ENCODE results near the gene PRKAR1B.

DNA sequence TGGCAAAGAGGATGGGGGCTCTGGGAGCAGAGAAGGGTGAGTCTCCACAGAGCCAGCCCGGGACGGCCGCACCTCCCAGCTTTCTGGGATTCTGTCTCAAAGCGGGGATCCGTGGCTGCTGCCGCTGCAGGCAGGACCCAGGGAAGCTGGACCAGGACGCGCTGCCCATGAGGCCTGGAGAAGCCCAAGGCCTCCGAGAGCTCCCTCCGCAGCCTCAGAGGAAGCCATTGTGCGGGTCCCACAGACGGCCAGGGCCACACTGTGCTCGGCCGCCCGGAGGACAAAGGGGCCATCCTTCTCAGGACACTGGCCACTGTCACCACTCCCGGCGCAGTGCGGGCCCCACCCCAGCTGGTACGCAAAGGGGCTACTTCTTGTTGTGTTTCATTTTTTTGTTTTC, 128.2 kb downstream of the PRKAR1B start:
- TF ChIP-seq, protein P1, sequence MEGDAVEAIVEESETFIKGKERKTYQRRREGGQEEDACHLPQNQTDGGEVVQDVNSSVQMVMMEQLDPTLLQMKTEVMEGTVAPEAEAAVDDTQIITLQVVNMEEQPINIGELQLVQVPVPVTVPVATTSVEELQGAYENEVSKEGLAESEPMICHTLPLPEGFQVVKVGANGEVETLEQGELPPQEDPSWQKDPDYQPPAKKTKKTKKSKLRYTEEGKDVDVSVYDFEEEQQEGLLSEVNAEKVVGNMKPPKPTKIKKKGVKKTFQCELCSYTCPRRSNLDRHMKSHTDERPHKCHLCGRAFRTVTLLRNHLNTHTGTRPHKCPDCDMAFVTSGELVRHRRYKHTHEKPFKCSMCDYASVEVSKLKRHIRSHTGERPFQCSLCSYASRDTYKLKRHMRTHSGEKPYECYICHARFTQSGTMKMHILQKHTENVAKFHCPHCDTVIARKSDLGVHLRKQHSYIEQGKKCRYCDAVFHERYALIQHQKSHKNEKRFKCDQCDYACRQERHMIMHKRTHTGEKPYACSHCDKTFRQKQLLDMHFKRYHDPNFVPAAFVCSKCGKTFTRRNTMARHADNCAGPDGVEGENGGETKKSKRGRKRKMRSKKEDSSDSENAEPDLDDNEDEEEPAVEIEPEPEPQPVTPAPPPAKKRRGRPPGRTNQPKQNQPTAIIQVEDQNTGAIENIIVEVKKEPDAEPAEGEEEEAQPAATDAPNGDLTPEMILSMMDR (IDR thresholded peaks at IDR 0.05) = no peak
- TF ChIP-seq POLR2A (IDR thresholded peaks at IDR 0.05) = no peak
